HFF-Myc (cell line): ENCODE data around the gene WDFY4.

Experiments
- DNase-seq: peaks from one replicate; pipeline ENCODE4 v3.0.0-alpha.2; 2011; ENCODE audit warnings: low read depth; ENCODE audit errors: extremely low read depth
- H3K4me3 ChIP-seq: replicated peaks from 2 replicates; pipeline ENCODE4 v1.5.1; 2011; ENCODE audit warnings: low read depth, mild to moderate bottlenecking, control low read depth, low read length
- TF ChIP-seq, protein P1 (sequence below): IDR thresholded peaks from 2 replicates; pipeline ENCODE4 v1.5.1; 2012; ENCODE audit warnings: mild to moderate bottlenecking, low read depth, low read length, control low read depth; ENCODE audit errors: missing control alignments

WDFY4 gene

GRCh38 chr10:48887982-48888381 lies 203.3 kb downstream of the WDFY4 start:
- TF ChIP-seq, protein P1, sequence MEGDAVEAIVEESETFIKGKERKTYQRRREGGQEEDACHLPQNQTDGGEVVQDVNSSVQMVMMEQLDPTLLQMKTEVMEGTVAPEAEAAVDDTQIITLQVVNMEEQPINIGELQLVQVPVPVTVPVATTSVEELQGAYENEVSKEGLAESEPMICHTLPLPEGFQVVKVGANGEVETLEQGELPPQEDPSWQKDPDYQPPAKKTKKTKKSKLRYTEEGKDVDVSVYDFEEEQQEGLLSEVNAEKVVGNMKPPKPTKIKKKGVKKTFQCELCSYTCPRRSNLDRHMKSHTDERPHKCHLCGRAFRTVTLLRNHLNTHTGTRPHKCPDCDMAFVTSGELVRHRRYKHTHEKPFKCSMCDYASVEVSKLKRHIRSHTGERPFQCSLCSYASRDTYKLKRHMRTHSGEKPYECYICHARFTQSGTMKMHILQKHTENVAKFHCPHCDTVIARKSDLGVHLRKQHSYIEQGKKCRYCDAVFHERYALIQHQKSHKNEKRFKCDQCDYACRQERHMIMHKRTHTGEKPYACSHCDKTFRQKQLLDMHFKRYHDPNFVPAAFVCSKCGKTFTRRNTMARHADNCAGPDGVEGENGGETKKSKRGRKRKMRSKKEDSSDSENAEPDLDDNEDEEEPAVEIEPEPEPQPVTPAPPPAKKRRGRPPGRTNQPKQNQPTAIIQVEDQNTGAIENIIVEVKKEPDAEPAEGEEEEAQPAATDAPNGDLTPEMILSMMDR = no peak
- no peak for DNase-seq

DNA sequence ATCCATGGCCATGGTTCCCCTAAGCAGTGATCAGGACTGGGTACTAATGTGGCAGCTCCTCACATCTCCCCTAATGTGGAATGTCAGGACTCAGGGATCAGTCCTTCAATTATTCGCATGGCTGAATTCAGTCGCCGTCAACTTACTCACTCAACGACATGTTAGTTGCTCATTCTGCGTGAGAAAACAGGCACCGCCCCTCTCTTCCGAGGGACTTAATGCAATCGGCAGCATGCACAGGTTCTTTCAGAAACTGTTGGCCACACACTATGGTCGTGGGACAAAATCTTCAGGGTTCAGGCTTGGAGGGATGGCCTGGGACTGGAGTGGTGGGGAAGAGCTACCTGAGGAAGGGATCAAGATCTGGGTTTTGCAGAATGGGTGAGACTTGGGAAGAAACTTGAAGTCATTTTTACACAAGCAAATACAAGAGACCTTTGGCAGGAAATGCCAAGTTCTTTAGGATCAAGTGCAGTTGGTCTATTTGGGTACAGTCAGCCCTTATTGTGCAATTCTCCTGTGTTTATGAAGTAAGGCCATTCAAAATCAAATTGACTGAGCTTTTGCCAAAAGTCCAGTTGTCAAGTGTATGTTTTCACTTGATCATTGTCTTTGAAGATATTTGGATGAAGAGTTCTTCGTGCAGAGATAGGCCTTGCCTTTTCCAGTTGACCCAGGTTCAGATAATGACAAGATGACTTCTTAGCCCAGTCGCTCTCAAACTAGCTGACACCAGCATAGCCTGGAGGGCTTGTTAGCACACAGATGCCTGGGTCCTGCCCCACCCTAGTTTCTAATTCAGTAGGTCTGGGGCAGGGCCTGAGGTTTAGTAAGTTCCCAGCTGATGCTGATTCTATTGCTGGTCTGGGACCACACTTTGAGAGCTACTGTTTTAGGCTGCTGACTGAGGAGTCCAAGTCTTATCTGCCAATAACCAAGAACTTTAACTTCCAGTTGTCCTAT lies 206.5 kb downstream of the WDFY4 start:
- TF ChIP-seq, protein P1 = no peak
- no peak overlapping the region for H3K4me3 ChIP-seq
- DNase-seq = no peak

More at GRCh38 chr10:48887982-48888381, 203.3 kb downstream of the WDFY4 start:
- H3K4me3 ChIP-seq = no peak overlapping the region

DNA sequence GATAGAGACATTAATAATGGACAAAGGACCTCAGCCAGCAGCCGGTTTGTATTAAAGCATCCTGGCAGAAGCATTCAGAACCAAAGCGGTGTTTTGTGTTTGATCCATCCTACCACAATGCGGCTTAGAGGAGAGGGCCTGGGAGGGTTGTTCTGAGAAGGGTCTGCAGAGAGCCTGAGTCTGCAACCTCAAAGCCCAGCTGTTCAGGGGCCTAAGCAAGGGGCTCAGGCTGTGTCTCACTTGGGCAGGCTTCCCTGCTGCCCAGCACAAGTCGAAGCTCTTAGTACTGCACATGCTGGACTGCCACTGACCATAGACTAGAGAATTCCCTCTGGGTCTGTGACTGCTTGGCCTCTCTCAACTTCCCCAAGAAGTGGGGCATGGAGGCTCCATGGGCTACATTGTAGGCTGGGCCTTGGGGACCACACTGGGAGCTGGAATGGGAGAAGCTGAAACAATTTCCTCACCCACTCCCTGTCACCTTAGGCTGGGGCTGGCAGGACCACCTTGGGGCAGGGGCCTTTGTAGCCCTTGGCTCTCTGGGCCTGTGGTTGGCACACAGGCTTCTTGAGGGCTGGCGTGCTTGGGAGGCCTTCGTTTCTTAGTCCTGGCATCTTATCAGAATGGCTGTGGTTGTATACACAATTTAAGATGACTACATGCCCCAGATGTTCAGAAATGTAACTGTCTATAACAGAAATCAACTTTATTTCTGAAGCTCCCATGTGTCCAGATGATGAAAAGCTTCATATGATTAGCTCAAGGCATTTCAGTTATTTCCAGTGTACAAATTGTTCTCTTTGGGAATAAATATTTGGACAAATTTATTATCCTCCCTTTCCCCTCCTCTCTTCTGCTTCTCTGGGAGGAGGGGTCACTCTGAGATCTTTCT lies 210.5 kb downstream of the WDFY4 start:
- no peak overlapping the region for H3K4me3 ChIP-seq
- no peak for DNase-seq
- TF ChIP-seq, protein P1 = no peak

DNA sequence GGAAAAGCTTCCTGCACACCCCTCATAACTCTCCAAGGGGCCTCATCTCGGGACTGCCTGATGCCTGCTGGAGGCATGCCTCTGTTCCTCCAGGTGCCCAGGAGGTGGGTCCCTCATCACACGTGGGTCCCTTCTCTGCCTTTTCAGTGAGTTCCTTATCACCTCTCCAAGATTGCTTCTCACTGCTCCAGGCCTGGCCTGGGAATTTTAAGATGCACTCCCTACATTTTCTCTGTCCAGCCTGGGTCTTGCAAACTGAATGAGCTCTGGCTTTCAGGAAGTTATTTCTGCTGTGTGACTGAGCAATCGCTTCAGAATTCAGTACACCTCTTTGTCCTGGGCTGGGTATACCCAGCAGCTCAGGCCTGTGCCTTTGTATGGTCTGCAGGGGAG lies 211.1 kb downstream of the WDFY4 start:
- no peak overlapping the region for H3K4me3 ChIP-seq
- DNase-seq = no peak
- TF ChIP-seq, protein P1 = no peak

- TF ChIP-seq, protein P1 = no peak
- no peak overlapping the region for H3K4me3 ChIP-seq
- no peak for DNase-seq
These were observed 212.2 kb downstream of the WDFY4 start for GRCh38 chr10:48896756-48897440.

DNA sequence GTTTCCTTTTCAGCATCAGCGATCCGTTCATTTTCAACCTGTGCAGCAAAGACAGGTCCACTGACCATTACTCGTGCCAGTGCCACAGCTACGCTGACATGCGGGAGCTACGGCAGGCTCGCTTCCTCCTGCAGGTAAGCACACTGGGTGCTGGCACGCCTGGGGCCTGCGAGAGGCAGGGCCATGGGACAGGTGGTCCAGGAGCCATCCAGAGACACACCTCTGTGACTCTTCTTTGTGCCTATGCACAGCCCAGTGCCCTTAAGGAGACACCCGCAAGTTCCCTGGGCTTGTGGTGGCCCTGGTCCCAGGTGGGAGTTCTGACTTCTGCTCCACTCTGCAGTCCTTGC lies 212.7 kb downstream of the WDFY4 start:
- H3K4me3 ChIP-seq = no peak overlapping the region
- TF ChIP-seq, protein P1 = no peak
- no peak for DNase-seq
